ENCODE data around the gene TMEM9.

Gene TMEM9

GRCh38 chr1:201144701-201145100 lies 9.6 kb downstream of the TMEM9 start:
- no peak for DNase-seq

GRCh38 chr1:201143726-201144635 lies 10.3 kb downstream of the TMEM9 start:
- no peak for DNase-seq

GRCh38 chr1:201142849-201143725 lies 11.2 kb downstream of the TMEM9 start:
- no peak for DNase-seq

DNA sequence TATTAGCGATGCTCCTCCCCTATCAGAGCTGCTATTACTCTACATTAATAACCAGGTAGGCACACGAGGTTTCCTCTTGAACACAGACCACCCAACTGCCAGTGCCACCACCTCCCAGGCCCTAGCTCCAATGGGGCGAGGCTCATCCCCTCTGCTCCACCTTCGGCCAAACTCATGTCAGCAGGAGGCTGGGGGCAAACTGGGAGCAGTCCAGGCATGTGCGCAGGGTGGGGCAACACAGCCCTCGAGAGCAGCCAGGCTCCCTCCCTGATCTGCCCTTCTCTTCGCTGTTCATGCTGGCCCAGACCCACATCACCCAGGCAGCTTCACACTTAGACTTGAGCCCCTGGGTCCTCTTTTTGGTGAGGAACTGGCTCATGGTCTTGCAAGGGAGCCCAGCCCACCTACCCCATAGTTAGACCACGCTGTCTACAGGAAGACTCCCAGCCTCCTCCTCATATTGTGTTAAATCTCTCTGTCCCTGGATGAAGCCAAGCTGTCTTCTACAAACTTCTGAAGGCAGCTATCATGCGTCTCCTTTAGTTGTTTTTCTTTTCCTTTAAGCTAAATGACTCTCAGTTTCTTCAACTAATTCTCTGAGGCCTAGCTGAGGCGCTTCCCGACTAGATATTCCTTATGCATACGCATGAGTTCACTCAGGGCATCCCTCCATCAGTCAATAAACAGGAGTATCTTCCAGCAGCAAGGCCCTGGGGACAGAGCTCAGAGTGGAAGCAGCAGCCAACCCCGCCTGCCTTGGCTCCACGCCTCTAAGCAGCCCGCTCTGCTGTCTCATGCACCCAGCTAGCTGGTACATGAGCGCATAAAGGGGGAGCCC lies 12.0 kb downstream of the TMEM9 start:
- no peak for DNase-seq

DNA sequence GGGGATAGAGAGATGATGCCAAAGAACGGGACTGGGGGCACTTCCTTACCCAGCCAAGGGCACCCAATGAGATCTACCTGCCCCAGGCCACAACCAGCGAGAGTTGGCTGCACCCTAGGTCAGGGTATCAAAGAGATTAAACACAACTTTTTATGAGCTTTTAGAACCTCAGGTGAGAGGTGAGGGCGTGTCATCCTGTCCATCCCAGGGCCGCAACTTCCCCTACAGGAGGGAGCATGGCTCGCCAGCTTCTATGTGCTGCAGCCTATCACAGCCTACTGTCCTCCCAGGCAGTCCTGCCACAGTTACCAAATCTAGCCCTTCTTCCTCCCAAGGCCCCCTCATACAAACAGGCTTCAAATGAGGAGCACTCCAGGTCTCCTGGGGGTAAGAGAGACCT lies 12.9 kb downstream of the TMEM9 start:
- DNase-seq: no peak

DNA sequence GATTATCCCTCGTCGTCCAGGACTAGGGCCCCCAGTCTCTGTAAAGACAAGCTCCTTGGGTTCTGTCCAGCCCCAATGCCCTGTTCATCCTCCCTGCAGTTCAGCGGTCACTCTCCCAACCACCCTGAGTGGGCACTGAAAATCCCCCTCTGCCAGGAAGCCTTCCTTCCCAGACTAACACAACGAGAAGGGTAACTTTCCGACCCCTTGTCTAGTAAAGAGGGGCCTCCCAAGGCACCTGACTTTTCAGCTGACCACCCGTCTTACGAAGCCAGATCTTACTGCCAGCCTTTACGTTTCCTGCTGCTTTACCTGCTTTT lies 13.4 kb downstream of the TMEM9 start:
- no peak for DNase-seq

- peak; percentile 66 for DNase-seq
These were observed 13.9 kb downstream of the TMEM9 start for GRCh38 chr1:201140235-201140940.

GRCh38 chr1:201139756-201140155 lies 14.5 kb downstream of the TMEM9 start:
- DNase-seq: no peak

- no peak for DNase-seq
These were observed 15.0 kb downstream of the TMEM9 start for GRCh38 chr1:201139306-201139705.

GRCh38 chr1:201138311-201138840 lies 15.9 kb downstream of the TMEM9 start:
- no peak for DNase-seq

DNA sequence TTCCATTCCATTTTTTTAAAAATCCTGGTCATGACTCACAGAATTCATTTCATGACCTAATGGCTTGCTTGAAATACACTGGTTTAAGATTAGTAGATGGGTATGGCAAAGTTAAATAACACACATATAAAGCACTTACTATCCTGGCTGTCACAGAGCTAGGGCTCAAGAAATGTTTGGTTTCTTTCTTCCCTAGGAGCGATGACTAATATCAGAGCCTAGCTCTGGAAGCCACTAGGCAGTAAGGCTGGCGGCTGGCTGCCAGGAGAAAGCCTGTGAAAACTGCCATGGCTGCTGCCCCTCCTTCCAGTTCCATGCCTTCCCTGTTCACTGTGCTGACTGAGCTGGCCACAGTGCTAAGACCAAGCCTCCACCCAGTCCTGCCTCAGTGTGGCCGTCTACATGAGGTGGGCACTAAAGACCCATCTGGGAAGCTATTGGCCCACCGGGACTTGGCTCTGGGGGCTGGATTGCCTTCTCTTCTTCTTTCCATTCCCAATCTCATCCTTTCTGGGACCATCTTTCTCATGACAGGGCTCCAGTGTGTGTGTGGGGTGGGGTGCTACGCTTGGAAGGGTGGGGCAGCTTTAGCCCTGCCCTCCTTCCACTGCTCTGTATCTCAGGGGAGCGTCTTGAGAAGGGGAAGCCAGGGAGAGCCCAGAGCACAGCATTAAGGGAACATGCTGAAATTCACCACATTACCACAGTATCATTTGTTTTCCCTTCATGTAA lies 16.5 kb downstream of the TMEM9 start:
- no peak for DNase-seq

DNA sequence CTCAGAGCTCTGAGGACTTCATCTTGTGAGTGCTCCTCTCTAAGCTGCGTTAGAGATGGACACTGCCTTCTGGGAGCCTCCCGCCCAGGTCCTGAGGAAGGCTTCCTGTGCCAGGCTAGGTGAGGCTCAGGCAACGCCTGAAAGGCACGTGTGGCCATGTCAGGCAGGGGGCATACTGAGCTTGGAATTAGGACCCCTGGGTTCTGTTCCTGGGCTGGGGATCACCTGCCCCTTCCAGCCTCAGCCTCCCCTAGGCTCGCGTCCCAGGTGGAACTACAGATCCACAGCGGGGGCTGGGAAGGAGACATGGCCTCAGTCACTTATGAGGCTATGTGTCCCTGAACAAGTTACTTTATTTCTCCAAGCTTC lies 17.3 kb downstream of the TMEM9 start:
- no peak for DNase-seq

DNA sequence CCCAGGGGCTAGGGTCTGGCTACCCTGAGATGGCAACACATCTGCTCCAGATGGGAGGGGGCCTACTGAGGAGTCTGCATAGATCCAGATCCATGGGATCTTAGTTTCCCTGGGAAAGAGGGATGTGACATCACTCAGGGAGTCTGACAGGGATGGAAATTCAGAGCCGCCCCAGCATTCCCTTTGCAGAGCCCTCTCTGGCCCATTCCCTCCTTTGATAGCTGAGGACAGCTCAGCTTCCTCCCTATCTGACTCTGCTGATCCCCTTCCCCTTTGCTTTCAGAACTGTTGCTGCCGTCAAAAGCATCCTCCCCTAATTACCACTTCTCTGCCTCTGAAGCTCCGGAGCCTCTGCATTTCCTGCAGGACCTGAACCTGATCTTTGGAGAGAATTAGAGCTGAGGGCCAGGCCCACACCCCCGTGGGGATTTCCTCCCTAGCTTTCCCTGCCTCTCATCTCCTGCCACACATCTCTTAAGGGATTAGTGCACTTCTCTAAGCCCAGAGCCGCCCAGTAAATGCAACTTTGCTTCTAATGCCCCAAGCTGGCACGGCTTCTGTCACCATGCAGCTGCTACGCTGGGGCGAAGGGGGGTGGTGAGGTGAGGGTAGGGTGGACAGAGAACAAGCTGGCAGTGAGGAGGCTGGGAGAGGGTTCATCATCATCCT lies 17.8 kb downstream of the TMEM9 start:
- DNase-seq: no peak

DNA sequence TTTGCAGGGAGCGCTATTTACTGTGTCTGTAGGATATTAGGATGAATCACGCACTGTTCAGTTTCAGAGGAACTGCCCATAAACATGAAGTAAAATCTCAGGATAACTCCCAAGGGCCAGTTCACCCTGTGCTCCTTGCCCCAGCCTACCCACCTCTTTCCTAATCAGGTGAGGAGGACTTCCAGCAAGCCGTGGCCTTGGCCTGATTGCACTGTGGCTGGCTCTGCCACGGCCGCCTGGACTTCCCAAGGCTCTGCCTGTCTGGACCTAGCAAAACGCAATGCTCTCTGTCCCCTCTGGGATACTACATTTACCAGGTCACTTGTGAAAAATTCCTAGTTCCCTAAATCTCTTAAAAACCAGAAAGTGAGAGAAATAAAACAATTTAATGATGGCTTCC lies 19.9 kb downstream of the TMEM9 start:
- DNase-seq: no peak

DNA sequence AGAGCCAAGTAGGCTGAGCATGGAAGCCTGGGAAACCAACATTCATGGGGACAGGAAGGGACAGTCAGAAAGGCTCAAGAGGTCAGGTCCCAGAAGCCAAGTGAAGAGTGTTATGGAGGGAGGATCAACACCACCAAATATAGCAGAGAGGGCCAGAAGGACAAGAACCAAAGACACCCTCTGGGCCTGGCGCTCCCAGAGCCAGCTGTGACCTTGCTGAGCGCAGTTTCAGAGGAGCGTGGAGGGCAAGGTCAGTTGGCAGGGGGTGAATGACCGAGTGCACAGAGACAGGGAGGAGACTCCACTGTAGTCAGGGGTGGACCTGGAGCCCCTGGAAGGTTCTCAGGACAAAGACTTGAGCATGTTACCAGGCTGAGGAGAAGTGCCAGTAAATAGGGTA lies 22.9 kb downstream of the TMEM9 start:
- no peak for DNase-seq

DNA sequence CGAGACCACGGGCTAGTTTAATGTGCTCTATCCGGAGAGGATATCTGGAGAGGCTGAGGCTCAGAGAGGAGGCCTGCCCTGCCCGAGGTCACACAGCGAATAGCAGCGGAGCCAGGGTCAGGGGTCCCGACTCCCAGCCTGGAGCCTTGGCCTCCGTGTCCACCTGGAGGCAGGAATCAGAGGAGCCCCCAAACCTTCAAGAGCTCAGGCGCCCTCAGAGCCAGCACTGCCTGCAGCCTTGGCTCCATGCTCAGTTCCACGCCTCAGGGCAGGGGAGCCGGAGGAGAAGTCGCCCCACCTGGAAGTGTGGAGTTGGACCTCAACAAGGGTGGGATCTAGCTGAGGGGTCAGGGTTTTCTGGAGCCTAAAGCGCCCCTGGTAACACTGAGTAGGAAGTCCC lies 25.3 kb downstream of the TMEM9 start:
- DNase-seq: no peak

DNA sequence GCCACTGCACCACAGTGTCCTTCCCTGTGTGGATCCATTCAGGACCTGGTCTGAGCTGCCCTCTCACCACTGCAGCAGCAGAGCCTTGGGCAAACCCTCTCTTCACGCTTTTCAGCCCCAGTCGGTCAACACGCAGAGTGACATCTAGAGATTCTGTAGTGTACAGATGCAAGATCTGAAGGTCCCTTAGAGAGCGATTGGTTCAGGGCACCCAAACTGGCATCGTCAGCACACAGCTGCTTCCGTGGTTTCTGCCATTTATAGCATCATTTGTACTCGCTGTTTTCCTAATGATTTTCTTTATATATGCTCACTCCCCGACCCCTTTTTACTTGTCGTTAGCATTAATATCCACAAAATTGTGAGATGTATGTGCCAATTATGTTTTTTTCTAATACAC lies 25.8 kb downstream of the TMEM9 start:
- no peak for DNase-seq

DNA sequence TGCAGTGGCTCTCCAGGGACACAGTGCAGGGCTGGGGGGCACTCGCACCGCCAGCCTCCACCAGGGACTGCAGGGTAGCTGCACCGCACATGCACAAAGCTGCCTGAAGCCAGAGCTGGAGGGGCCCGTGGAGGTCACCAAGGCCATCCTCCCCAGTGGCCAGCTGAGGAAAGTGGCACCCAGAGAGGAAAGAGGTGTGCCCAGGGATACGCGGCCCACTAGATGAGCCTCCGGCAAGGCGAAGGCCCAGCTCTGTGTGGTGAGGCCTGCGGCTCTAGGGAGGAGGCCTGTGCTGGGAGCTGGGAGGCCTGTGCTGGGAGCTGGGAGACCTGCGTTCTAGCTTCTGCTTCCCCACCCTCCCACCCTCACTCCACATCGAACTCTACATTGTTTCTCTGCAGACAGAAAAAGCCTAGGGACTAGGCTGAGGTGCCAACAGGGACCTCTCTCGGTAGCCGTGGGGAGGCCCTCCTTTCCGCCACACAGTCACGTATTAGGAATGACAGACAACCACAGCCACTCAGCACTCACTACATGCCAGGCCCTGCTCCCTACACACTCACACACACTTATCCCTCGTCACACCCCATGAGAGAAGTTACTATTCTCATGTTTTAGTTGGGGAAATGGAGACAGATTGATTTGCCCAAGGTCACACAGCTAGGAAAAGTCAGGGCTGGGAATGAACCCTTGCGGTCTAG lies 26.4 kb downstream of the TMEM9 start:
- DNase-seq: no peak

- peak; percentile 85 for DNase-seq
These were observed 27.2 kb downstream of the TMEM9 start, which contains the start of gene ASCL5 for GRCh38 chr1:201126832-201127754. Gene ASCL5 (minus strand): TSS chr1:201127184. CDS start chr1:201115372, 11,812 bp downstream.
